HG02884 (cell line): ENCODE data around the gene TENT4B.

Source experiments
- ATAC-seq: cut with Tn5 transposase; IDR thresholded peaks from one replicate; pipeline ENCODE4 v1.9.1; 2021; ENCODE audit warnings: mild to moderate bottlenecking, moderate library complexity; ENCODE audit not compliant: unreplicated experiment

TENT4B gene

GRCh38 chr16:50192386-50193050 lies 39.4 kb downstream of the TENT4B start:
- no peak for ATAC-seq

- no peak for ATAC-seq
Observed at GRCh38 chr16:50193594-50193993, 40.5 kb downstream of the TENT4B start.

- ATAC-seq: no peak
Observed at GRCh38 chr16:50195276-50195675, 42.2 kb downstream of the TENT4B start.

GRCh38 chr16:50195756-50196155 lies 42.6 kb downstream of the TENT4B start:
- no peak for ATAC-seq

- ATAC-seq: no peak
Observed at GRCh38 chr16:50197582-50197981, 44.5 kb downstream of the TENT4B start.

- no peak for ATAC-seq
Observed at GRCh38 chr16:50198802-50199403, 45.8 kb downstream of the TENT4B start.

- no peak for ATAC-seq
Observed at GRCh38 chr16:50201787-50202186, 48.7 kb downstream of the TENT4B start.

GRCh38 chr16:50202926-50203624 lies 50.0 kb downstream of the TENT4B start:
- ATAC-seq: no peak

- no peak for ATAC-seq
Observed at GRCh38 chr16:50203681-50204080, 50.6 kb downstream of the TENT4B start.

GRCh38 chr16:50204453-50205108 lies 51.5 kb downstream of the TENT4B start:
- ATAC-seq: no peak

GRCh38 chr16:50207652-50208051 lies 54.5 kb downstream of the TENT4B start:
- ATAC-seq: no peak

GRCh38 chr16:50208460-50208931 lies 55.4 kb downstream of the TENT4B start:
- ATAC-seq: no peak

GRCh38 chr16:50209546-50210265 lies 56.6 kb downstream of the TENT4B start:
- ATAC-seq: no peak

GRCh38 chr16:50210266-50211038 lies 57.3 kb downstream of the TENT4B start:
- ATAC-seq: peak; percentile 95

GRCh38 chr16:50213939-50214519 lies 60.9 kb downstream of the TENT4B start:
- ATAC-seq: no peak

- ATAC-seq: no peak
Observed at GRCh38 chr16:50215680-50216079, 62.6 kb downstream of the TENT4B start.

GRCh38 chr16:50216231-50216630 lies 63.1 kb downstream of the TENT4B start:
- no peak for ATAC-seq

GRCh38 chr16:50219402-50219975 lies 66.4 kb downstream of the TENT4B start:
- no peak for ATAC-seq

GRCh38 chr16:50224286-50224685 lies 71.2 kb downstream of the TENT4B start:
- no peak for ATAC-seq
